Fibroblast of the conjunctiva (primary cell): ENCODE measurements around the gene GCG.
A peak's percentile ranks its signal among the peaks of the same experiment; 100 is the strongest.

Source experiments
- DNase-seq: peaks from one replicate; pipeline ENCODE4 v3.0.0-alpha.2; 2010; ENCODE audit warnings: low read depth

Gene GCG

DNA sequence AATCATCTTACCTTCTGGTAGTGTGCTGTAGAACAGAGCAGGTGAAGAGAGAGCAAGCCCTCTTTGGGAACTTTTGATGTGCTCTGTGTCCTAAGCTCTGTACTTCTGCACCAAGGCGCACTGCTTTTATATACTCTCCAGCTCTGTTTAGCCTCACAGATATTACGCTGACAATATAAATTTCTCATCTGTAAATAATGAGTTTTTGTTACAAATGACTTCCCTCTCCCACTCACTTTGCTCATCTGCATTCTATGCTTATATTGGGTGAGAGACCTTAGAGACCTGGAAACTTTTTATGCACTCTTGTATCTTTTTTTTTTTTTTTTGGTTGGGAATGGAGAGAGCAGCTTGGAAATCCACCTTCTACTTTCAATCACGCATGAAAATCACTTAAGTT is at the start of gene GCG:
Gene GCG (minus strand): TSS at position 101 of the 400 bp plus-strand sequence. CDS start 3,069 bp downstream, outside the sequence.
- no peak for DNase-seq

DNA sequence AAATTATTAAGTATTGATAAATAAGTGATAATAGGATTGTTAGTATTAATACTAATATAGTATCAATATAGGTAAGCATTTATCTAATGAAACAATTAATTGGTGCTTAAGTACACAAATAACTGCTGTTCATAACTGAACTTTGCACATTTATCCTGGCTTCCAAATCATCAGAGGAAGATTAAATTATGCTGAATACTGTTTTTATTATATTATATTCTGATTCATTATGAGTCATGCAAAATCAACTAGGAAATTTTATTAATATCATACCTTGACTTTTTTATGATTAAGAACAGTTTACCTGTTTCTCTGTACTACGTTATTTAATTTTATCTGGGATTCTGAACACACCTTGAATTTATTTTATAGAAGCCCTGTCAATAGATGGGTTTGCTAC is 48.6 kb upstream of the GCG start:
- DNase-seq: no peak

DNA sequence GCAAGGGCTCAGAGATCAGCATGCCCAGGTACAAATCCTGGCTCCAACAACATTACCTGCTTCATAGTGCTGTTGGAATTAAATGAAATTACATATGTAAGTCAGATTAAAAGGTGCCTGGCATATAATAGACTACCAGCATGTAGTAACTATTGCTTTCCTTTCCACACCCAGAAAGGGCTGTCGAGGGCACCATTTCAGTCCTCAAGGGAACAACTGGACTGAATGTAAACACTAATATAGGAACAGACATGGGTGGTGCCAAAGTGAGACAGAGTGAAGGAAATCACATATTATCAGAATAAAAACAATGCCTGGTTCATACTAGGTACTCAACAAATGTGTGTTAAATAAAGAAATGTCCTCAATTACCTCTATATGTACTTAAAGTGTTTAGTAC is 47.9 kb upstream of the GCG start:
- DNase-seq: no peak

DNA sequence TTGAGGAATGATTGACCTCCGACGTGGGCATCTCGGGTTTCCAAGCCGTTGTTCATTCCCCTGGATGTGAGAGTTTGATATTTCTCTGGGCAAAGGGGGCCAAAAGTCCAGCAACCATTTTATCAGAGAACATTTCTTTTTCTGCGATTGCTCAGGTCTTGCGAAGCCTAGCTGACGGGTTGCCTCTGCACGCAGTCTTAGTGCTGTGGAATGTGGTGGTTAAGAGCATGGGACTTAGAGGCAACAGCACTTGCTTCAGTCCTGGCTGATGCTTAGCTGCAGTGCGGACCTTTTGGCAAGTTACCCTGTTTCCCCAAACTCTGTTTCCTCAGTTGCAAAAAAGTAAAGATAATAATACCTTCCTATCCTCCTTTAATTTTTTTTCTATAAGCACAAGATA is 46.2 kb upstream of the GCG start:
- DNase-seq: no peak

DNA sequence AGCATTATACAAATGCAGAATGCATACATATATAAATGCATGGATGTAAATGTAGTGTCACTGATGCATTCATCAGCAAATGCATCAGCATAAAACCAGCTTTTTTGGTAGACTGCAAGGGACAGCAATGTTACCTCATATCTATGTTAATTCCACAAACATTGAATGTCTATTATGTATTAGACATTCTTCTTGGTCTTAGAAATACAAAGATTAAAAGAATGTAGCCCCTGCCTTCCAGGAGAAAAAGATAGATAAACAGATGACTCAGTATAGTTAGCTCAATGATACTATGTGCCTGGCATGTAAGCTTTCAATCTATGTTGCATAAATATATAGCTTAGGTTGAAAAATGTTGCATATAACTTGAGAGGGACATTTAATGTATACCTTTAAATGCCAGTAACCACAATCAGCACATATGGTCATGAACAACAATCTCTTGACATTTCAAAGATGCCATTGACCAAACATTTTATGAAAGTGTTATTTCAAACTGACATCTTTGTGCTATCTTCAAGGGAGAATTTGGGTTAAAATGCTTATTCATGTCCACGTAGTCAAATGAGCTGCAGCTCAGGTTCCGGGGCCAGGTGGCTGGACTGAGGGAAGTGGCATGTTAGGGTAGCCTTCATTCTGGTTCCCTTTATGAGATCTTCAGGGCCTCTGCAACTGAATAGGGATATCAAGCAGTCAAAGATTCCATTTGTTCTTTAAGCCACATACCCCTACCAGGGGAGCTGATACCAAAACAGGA is 45.2 kb upstream of the GCG start:
- DNase-seq: no peak

DNA sequence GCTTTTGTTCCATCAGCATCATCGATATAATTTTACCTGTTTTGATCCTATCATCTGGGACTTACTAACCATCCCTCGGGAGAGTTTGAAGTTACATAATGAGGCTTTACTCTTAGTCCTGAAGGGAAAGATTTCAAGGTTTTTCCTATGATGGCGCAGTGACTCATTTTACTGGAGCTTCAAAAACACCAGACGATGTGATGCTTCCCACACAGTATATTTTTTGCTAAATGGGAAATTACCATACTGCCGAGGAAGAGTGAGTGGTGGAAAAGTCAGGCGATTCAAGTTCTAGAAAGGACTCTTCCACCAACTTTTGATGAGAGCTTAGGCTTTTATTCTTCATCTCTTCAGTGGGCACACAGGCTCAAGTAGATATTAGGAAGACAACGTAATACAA is 44.6 kb upstream of the GCG start:
- no peak for DNase-seq

DNA sequence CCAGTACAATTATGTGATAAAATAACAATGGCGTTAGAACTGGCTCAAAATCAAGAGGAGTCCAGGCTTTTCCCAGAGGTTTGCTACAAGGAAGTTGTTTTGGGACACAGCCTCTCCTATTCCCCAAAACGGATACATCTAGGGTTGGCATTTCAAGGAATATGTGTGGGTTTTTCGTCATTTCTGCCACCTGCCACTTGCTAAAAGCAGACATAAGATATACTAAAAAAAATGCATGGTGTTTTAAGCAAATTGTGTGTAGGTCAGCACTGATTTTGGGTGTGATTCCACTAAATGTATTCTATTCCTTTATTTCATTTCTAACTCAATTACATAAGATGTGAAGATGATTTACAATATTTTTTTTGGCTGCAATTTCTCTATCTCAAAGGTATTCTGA is 36.4 kb upstream of the GCG start:
- DNase-seq: no peak

DNA sequence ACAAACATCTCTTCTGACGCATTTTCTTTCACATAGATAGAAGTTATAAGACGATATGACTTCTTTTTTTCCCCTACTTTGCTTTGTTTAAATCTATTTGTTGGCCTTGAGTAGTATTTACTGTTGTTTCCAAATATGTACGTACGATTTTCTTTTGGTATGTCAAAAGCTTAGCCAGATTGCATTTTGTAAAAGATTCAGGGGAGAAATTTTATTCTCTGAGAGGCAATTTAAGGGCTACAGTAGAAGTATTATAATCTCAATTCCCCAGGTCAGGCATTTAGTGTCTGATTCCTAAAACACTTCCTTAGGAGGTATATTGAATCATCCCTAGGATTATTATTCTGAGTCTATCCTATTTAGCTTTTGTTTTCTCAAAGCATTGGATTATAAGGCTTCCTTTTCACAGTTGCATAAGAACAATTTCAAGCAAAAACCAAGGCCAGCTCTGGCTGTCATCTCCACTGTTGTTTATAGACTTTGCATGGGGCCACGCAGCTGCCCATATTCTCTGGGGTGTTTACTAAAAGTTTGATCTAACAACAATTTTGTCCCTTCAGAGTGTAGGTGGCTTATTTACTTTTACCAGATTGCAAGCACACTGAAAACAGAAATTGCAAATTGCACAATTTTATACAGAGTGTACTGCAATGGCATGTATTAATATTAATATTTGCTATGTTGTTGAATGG is 33.6 kb upstream of the GCG start:
- DNase-seq: no peak

DNA sequence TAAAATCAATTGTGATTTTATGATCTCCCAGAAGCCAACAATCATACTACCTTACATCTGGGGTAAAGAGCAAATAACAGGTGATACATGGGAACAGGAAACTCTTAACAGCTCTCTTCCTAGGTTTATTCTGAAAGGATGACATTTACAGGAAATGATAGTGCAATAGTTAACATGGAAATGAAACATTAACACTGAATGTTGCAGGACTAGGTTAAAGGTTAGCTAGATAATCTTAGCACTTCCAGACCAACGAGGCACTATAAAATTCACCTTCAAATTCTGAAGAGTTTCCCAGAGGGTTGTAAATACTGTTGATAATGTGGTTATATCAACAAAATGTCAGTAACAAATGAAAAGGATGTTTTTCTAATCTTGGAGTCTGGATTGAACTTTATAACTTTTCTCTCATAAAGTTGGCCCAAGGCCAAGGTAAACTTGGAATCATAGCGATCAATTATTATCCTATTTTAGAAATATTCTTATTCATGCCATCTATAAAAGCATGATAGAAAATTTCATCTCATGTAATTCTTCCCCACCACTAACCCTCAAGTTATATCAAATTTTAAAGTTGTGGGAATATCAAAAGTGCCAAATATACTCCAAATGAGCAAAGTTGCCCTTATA is 32.9 kb upstream of the GCG start:
- DNase-seq: no peak

DNA sequence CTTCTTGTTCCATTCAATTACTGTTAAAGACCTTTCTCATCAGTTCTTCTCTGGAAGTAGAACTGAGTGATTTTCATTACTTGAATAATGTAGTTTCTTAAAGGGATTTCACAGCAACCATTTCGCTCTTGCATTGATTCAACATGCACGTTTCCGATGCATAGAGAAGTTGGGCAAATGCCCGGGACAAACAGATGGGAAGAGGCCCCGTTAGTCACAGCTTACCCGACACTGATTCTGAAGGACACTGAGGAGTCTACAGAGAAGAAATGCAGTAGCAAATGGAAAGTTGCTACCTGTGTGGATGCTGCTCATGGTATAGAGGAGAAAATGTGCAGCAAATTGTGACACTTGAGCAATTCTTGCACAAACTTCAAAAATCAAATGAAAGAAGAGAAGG is 32.3 kb upstream of the GCG start:
- DNase-seq: no peak

DNA sequence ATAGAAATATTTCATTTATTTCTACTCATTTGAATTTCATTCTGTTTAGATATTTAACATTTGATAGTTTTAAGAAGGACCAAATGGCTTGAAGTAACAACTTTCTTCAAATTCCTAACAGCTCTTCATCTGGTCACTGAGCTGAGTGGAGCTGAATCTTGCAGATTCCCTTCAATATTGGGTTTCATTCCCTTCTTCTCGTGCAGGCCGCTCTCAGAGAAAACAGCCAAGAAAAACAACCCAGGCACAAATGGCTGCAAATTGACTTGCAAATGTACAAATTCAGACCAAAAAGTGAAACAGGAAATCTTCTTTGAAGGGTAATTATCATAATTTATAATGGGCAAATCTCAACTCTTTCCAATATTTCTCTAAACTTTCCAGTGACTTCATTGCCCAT is 30.3 kb upstream of the GCG start:
- no peak for DNase-seq

DNA sequence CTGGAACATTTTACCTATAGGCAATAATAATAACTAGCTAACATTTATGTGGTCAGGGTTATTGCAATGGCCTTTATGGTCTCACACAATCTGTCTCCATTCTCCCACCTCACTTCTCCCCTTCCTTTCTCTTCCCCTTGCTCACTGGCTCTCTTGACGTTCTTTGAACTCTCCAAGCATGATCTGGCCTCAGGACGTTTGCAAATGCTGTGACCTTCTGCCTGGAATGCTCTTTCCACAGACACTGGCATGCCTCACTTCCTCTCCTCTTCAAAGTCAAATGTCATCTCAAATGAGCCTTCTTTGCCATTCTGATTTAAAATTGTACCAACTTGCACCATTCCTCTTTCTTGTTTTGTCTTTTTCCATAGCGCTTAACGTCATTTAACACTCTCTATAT is 25.3 kb upstream of the GCG start:
- DNase-seq: no peak

DNA sequence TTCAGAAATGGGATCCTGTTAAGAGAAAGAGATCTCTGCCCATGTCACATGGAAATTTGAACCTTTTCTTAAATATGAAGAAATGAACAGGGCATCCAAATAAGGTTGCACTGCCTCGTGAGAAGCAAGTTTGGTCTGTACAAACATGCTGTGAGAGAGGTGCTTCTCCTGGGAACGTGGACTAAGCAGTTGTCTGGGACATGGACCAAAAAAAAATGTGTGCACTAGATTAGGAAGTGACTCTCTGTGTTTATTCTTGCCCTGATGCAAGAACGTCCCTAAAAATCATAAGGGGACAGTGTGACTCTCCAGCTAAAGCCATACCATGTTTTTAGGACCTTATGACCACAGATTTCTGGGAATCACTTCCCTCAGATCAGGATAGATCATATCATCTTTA is 23.7 kb upstream of the GCG start:
- DNase-seq: no peak

DNA sequence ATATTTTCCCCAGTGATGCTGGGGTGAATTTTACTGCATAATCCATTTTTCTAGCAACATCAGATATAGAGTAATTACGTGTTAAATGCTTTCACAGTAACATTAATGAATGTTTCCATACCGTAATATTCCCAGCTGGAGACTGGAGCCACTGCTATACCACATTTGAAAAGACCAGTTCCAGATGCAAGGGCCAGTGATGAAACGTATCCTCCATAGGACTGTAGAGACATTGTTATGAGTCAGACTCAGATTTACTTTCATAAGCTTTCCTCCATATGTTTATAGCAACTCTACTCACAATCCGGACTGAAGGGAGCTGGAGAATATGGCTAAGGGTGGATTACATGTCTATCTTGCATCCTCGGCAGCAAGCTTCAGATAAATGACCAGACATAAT is 22.7 kb upstream of the GCG start:
- DNase-seq: peak; percentile 53

DNA sequence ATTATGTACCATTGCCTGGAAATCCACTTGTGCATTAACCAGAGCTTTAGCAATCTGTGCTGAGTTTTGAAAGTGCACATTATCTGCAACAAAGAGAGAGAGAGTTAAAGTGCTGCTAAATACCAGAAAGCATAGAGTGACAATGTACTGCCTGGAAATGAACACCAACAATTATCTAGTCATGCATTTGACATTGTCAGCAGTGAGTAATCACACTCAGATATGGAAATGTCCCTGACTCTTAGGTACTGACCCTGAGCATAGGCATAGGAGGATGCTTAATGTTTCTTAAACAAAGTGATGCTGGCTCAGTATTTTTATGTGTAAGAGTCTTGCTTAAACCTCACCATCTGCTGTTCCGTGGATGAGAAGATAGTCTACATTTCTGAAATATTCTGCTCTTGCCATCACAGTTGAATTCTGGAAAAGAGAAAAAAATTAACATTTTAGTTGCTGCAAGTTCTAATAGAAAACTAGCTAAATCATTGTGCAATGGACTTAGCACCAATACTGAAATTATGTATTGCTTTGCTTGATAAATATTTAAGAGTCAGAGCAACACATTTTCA is 20.8 kb upstream of the GCG start:
- no peak for DNase-seq

DNA sequence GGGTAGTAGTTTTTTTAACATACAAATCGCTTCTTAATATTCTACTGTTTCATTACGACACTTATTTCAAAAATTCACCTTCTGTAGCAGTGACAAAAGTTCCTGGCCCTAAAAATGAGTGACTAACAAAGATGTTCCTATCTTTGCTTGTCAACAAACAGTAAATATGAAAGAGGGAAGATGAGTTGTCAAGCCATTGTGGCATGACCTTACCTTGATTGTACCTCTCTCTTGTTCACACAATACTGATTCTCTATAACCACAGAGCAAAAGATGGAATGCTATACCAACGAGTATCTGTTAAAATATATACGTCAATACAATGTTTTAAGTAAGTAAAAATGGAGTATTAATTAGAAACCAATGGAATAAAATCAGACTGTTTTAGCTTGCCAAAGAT is 14.7 kb upstream of the GCG start:
- no peak for DNase-seq

DNA sequence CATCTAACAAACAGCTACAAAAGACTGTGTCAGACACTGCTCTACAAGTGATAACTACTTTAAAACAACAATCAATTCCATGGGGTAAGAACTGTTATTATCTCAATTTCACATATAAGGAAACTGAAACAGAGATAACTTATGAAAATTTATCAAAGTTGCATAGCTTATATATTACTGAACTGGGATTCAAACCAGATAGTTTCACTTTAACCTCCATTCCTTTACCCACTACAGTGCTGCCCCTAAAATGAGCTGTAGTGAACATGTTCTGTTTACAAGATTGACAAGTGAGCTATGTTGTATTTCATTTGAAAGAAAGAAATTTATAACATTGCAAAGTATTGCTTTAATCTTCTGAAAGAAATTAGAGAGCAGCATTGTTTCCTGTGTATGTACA is 14.1 kb upstream of the GCG start:
- DNase-seq: no peak

DNA sequence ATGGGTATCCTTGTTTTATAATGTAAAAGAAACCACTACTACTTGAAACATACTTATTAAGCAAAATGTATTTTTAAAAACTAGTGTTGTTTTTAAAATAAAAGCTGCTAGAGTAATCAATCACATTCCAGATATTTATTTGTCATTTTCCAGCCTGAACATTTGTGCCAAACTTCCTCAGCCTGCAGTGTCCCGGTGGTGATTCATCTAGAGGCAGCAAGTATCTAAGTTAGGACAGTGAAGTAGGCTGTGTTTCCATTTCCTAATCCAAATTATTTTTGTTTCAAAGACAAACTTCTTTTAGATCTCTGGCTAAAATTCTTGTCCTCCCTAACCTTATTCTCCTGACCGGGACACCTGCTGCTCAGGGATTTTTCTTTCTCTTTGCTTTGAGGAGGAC is 12.8 kb upstream of the GCG start:
- no peak for DNase-seq

DNA sequence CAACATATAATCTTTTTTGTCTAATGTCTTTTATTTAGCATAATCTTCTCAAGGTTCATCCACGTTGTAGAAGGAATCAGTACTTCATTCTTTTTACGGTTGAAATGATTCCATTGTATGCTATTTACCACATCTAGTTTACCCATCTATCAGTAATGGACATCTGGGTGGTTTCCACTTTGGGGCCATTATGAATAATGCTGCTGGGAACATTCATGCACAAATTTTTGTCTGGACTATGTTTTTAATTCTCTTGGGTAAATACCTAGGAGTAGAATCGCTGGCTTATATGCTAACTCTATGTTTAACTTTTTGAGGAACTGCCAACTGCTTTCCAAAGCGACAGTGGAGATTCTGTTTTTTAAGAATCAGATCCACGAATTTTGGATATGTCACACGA is 7.4 kb upstream of the GCG start:
- no peak for DNase-seq

DNA sequence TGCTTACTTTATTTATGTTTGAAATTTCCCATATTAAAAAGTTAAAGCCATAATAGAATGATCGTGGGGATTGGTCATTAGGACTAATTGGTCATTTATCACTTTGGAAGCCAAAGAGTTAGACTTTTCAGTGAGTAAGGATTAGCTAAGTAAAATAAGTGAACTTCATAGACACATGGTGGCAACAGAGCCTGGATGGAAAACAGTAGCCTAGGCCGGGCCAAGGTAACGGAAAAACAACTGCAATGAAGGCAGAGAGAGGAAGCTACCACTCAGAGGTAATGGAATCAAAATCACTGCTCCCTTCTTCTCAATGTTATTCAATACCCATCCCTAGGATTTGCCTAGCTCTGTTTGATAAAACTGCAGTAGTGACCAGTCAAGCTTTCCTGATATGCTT is 4.1 kb upstream of the GCG start:
- no peak for DNase-seq

DNA sequence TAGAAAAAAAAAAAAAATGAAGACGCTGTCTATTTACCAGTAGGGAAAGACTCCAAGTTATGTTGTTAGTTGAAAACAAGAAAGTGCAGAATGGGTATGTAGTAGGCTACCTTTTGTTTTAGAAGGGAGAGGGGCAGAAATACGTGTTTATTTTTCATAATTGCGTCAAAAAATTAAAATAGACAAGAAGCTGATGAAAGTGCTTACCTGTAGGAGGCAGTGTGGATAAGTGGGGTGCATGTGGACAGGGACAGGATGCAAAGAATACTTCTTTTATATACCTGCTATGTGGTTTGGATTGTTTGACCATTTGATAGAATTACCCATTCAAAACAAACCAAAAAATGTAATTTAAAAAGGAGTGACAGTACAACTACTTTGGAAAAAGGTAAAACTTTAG is 3.0 kb upstream of the GCG start:
- no peak for DNase-seq

DNA sequence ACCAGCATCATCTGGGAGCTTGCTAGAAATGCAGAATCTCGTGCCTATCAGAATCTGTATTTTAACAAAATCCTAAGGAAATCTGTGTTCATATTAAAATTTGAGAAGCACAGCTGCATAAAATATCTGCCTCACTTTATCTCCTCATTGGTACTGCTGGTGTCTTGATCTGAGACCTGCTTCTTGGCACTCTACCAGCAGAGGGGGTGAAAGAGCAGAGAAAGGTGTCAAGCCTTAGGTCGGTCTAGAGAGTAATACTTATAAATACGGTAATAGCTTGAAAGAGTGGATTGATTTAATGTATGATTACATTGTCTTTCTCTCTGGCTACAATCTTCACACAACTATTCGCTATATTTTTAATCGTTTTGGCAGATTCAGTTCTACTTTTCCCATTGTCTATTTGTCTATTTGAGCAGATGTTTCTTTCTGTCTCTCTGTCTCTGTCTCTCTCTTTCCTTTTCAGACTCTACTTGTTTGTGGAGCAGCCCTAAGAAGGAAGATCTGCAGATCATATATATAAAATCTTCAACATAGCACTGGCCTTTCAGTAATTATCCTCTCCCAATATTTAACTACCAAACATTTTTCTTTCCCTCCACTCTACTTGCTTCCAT is 1.7 kb upstream of the GCG start:
- DNase-seq: peak; percentile 46

DNA sequence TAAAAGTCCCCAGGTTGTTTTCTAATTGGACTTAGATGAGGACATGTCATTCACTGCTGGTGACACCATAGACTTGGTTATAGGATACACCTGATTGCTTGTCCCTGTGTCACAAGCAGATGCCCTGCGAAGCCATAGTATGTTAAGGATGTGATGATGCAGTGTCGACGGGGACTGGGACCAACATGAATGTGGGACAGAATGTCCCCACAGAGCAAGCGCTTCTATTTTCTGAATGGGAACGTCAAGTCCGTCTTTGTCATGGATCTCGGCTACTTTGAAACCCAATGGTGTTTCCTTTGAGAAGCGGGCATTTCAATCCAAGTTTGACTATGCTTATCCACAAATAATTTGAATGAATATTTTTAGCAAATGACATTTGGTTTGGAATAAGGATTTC is 2.1 kb downstream of the GCG start:
- no peak for DNase-seq
